GM12873 (cell line): ENCODE results near the gene ATP6V1F.

Experiments
- CTCF ChIP-seq: IDR thresholded peaks from 2 replicates; pipeline ENCODE4 v1.5.1; 2012; ENCODE audit warnings: low read depth, mild to moderate bottlenecking, moderate library complexity, low read length, control low read depth; ENCODE audit not compliant: insufficient read depth; ENCODE audit errors: missing control alignments

The ATP6V1F gene

DNA sequence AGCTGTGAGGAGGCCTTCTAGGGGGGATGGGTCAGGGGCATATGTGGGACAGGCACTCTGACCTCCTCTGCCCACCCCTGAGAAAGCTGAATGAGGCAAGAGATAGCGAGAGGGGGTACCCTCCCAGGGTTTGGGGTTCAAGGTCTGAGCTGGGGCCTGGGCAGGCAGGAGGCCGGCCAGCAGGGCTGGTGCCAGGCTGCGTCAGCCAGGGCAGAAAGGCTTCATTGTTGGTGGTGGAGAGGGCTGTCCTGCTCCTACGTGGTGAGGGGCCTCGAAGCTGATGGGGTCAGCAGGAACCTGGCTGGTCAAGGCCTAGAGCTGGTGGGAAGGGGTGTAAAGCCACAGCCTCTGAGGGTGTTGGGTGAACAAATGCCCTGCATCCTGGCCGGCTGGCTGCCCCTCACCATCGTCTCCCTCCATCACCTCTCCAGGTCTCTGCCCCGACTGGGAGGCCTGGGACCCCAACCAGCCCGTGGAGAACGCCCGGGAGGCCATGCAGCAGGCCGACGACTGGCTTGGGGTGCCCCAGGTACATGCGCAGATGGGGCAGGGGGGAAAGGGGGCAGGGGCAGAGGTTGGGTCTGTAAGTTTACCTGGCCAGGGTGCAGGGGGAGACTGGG is 25.8 kb upstream of the ATP6V1F start:
- TF ChIP-seq CTCF: no peak

DNA sequence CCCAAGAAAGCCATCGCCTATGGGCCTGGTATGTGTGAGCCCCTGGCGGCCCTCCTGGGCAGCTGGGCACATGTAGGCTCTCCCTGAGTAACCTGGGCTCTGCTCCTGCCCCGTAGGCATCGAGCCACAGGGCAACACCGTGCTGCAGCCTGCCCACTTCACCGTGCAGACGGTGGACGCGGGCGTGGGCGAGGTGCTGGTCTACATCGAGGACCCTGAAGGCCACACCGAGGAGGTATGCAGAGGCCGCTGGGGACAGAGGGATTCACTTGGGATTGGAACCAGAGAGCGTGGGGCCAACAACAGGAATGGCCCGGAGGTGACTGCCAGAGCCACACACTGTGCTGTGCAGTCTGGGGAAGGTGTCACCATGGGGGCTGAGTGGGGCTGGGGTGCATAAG is 25.1 kb upstream of the ATP6V1F start:
- TF ChIP-seq CTCF: no peak

GRCh38 chr7:128838109-128838779 is 24.4 kb upstream of the ATP6V1F start:
- no peak for TF ChIP-seq CTCF

- TF ChIP-seq CTCF: no peak
These were observed 23.5 kb upstream of the ATP6V1F start for GRCh38 chr7:128838981-128839731.

DNA sequence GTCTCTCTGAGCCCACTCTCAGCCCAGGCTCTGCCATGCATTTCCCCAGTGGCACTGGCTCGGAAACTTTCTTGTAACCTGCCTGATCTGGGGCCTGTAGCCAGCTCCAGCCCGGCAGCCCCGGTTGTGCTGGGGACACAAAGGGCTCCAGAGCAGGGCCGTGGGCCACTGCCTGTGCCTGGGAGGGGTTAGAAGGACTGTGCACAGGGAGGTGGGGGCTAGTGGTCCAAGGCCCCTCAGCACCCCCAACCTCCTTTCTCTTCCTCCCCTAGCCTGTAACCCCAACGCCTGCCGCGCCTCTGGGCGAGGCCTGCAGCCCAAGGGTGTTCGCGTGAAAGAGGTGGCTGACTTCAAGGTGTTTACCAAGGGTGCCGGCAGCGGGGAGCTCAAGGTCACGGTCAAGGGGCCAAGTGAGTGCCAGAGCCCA is 22.9 kb upstream of the ATP6V1F start:
- TF ChIP-seq CTCF: no peak

DNA sequence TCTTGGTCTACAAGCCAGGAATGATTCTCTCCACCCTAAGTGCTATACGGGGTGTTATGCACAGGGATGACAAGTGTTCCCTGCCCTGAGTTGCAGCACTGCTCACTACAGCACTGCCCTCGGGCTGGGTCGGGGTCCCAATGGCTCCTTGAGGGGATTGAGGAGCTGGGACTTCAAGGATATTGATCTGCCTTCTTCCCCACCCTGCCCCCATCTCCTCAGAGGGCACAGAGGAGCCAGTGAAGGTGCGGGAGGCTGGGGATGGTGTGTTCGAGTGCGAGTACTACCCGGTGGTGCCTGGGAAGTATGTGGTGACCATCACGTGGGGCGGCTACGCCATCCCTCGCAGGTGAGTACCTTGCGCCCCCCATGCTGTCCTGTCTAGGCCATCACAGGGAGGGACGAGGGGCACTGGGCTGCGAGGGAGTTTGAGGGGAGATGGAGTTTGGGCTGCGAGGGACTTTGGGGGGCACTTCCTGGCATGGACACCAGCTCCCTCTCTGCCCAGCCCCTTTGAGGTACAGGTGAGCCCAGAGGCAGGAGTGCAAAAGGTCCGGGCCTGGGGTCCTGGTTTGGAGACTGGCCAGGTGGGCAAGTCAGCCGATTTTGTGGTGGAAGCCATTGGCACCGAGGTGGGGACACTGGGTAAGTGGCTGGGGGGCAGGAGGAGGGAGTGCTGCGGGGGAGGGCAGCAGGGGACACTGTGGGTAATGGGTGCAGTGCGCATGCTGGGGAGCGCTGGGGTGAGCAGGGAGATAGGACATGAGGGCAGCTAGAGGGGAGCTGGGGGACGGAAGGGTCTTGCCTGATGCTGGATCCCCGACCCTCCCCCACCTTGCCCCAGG is 22.1 kb upstream of the ATP6V1F start:
- TF ChIP-seq CTCF: no peak
